Urothelium cell line (cell line): Measurements from ENCODE around the gene CPSF3.

ENCODE experiments used
- DNase-seq: peaks from one replicate; pipeline ENCODE4 v3.0.0; 2011; ENCODE audit warnings: low spot score, mixed read lengths
- FAIRE-seq: peaks from 2 replicates; lab custom pipeline; 2011; peaks lifted over from hg19 to GRCh38; lab: Jason Lieb, UNC

The CPSF3 gene

DNA sequence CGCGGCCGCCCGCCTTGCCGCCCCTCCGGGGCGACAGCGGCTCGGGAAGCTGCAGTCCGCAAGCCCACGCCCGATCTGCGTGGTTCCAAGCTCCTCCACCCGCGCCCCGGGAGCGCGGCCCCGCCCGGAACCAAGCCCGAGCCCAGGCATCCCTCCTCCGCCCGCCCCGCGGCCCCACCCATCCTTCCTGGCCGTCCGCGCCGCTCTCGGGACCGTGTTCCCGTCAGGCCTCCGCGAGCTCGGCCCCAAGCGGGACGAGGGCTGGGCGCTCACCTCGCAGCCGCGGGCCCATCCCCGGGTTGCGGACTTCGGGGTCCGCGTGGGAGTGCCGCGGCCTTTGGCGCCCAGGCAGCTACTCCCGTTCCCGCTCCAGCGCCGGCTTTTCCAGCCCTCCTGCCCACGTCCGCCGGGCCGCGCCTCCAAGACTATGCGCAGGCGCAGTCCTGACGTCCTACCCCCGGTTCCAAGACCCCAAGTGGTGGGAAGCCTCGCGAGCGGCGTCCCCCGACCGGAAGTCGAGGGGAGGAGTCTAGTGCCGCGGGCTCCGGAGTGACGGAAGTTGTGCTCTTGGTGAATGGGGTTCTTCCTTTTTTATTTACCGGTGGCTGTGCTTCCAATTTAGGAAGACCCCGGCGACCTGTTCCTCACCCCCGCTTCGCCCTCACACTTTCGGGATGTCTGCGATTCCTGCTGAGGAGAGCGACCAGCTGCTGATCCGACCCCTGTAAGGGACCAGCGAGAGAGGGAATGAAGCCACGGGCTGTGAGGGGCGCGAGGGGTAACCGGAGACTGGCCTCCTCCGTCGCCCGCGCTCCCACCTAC is at the start of gene CPSF3, which contains the start of gene ITGB1BP1:
Gene CPSF3, plus strand, starts transcription at position 555 of the 822 bp plus-strand sequence. Its CDS starts 120 bp downstream, at position 675.
Gene ITGB1BP1, minus strand, starts transcription at position 429 of the 822 bp plus-strand sequence. CDS start 4,831 bp downstream, outside the sequence.
- DNase-seq: peak; percentile 100
- FAIRE-seq: no peak

GRCh38 chr2:9374071-9374730 is 49.3 kb upstream of the CPSF3 start:
- FAIRE-seq (no peak), DNase-seq (no peak)

- FAIRE-seq: no peak
- no peak for DNase-seq
These were observed 47.5 kb upstream of the CPSF3 start for GRCh38 chr2:9375857-9376428.

DNA sequence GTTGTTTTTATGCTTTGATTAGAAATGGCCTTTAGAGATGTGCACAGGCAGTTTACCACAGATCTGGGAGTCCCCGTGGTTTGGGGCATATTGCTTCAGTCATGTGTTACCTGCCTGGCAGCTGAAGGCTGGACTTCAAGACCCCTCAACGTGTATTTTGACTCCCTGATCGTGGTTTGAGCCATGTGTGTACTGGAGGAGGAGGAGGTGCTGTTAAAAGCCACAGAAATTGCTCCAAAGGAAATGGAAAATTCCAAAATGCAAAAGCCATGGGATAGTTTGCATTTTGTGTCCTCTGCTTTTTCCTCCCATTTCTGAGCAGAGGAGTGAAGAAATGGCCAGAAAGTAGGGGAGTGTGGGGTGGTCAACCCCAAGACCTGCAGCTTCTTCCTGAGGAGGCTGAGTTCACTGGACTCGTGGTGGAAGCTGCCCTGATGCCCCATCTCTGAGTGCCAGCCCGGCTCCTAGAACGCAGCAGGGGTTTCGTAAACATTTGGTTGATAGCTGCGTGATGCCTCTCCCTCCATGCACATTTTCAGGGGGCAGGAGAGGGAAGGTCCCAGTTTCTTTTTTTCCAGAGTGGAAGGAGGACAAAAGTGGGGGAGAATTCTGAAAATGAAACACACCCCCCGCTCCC is 45.9 kb upstream of the CPSF3 start:
- no peak for DNase-seq

GRCh38 chr2:9378433-9379390 is 44.7 kb upstream of the CPSF3 start:
- peak; percentile 27 for FAIRE-seq
- DNase-seq: peak; percentile 88

More for the DNA sequence above, 45.9 kb upstream of the CPSF3 start:
- no peak for FAIRE-seq

- FAIRE-seq: no peak
- DNase-seq: no peak
These were observed 44.1 kb upstream of the CPSF3 start for GRCh38 chr2:9379391-9379755.

GRCh38 chr2:9380702-9381628 is 42.5 kb upstream of the CPSF3 start:
- FAIRE-seq (no peak), DNase-seq (peak; percentile 46)

- DNase-seq (no peak), FAIRE-seq (no peak)
These were observed 40.7 kb upstream of the CPSF3 start for GRCh38 chr2:9382604-9383235.

DNA sequence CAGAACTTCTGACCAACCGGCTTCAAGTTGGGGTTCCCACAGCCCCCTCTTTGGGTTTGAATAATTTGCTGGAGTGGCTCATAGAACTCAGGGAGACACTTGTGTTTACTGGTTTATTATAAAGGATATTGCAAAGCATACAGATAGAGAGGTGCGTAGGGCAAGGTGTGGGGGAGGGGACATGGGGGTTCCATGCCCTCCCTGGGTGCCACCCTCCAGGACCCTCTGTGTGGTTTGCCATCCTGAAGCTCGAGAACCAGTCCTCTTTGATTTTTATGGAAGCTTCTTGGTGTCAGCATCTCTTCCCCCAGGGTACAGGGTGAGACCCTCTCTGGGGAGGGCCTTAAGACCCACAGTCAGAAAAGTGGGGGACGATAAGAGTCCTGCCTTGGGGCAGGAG is 38.9 kb upstream of the CPSF3 start:
- no peak for DNase-seq
- no peak for FAIRE-seq

- FAIRE-seq (no peak), DNase-seq (no peak)
These were observed 37.6 kb upstream of the CPSF3 start for GRCh38 chr2:9385841-9386240.

GRCh38 chr2:9388199-9388681 is 35.2 kb upstream of the CPSF3 start:
- no peak for FAIRE-seq

DNA sequence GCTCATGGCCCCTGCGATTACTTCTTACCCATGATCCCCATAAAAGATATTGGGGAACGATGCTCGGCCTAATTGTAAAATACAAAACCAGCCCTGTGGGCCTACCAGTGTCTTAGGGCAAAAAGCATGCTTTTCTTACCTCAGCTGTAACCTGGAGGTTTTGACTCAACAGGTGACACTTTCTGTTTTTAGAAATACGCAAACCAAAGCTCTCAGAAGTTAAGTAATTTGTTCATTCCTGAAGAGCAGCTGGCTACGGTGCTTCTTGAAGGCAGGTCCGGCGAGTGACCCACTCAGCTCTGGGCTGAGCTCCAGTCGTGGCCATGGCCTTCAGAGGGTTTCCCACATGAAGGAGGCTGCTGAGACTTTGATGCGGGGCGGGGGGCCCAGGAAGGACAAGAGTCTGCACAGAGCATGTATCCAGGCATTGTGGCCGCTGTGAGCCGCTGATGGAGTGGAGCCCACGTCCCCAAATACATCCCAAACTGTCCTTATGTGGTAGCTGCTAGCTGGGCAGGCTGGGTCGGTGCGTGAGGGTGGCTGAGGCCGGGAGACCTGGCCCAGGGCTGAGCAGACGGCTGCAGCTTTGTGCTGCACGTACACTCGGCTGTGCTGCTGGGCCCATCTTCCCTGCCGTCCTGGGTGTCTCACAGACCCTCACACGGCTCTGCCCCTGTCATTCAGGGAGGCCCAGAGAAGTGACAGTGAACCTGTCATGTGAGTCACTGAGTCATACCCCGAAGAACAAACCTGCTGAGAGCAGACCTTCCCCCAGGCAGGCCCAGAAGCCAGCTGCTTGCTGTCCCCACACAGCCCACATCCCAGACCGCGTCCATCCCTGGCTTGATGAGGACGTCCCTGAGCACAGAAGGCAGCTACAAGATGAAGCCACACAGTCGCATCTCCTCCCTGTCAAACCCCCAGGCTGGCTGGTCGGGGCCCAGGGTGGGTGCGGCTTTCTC is 34.2 kb upstream of the CPSF3 start:
- no peak for FAIRE-seq

More at GRCh38 chr2:9388199-9388681, 35.2 kb upstream of the CPSF3 start:
- no peak for DNase-seq

GRCh38 chr2:9390151-9390850 is 33.2 kb upstream of the CPSF3 start:
- FAIRE-seq (no peak), DNase-seq (no peak)

More for the DNA sequence above, 34.2 kb upstream of the CPSF3 start:
- no peak for DNase-seq

DNA sequence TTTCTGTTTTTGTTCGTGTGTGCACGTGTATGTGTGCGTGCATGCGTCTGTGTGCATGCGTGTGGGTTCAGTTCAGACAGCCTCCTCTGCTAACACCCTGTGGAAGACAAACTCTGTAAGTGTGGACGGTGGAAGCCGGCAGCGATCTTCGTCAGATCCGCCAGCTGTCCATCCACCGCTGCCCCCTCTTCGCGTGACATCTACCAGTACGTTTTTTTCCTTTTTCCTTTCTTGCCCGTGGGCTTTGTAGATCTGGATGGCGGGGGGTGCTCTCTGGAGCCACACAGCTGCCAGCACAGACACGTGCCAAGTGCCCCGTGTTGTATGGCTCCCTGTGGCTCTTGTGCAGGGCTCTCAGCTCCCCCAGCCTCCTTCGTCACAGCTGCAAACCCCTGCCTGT is 32.5 kb upstream of the CPSF3 start:
- DNase-seq (no peak), FAIRE-seq (no peak)

DNA sequence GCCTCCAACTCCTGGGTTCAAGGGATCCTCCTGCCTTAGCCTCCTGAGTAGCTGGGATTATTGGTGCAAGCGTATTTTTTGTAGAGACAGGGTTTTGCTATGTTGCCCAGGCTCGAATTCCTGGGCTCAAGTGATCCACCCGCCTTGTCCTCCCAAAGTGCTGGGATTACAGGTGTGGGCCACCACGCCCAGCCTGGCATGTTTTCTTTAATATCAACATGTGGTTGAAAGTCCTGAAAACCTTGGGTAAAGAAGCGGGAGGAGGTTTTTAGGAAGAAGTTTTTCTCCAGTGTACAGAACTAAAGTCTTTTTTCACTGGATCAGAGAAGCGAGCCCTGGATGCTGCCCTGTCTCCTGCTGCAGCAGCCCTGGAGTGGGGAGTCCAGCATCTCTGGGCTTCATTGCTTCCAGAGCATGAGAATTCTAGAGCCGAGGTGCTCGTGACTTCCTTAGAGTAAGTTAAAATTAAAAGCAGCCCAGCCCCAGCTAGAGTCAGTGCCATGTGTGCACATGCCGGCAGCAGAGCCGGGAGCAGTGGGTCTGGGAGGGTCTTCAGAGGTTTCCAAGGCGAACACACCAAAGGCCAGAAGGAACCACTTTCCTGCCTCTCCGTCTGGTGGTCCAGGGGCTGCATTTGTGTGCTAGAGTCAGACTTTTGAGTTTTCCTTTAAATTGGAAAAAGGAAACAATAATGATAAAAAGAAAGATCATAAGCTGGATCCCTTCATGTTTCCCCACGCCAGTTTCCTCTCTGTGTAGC is 31.3 kb upstream of the CPSF3 start:
- DNase-seq (no peak), FAIRE-seq (no peak)
